Endothelial cell of umbilical vein (primary cell): ENCODE measurements around the gene RBFOX1. TPM values are rescaled to one million over a fixed set of nuclear protein-coding genes. Genes with fewer than 3 reads are reported as not detected.

Experiments
- BruUV-seq: library from RNA; stranded (reverse); fragments of 400-500 nt; replicated peaks from 2 replicates; lab custom pipeline; 2021; lab: Mats Ljungman, UMichigan
- CTCF ChIA-PET: fragments of 300-600, 350-600 bp; sonication (Branson Sonifier 250); formaldehyde crosslinking; loops from one replicate; lab custom pipeline; 2021; ENCODE audit warnings: antibody characterized with exemption, inconsistent platforms; lab: Charles Lee
- POLR2A ChIA-PET: fragments of 300-600, 350-600 bp; sonication (Branson Sonifier 250); formaldehyde crosslinking; loops from one replicate; lab custom pipeline; 2021; ENCODE audit warnings: antibody characterized with exemption, inconsistent platforms; lab: Charles Lee
- DNase-seq: peaks from one replicate; pipeline ENCODE4 v3.0.0-alpha.2; 2011; ENCODE audit warnings: low read depth, low spot score
- FAIRE-seq: peaks from 2 replicates; lab custom pipeline; 2011; peaks lifted over from hg19 to GRCh38; lab: Jason Lieb, UNC
- H2AFZ ChIP-seq: 2 replicates; pipeline ENCODE4 v1.6.0; 2012; ENCODE audit warnings: low read depth, low read length, control low read depth, inconsistent platforms
- H3K27ac ChIP-seq: 2 replicates; pipeline ENCODE4 v1.5.1; 2011; ENCODE audit warnings: low read depth, mild to moderate bottlenecking, control low read depth, low read length, moderate library complexity; ENCODE audit not compliant: insufficient read depth
- H3K27me3 ChIP-seq, 2 experiments: 2 replicates each; pipeline versions ENCODE4 v1.6.0 to v1.6.1; 2011; ENCODE audit warnings: low read length in 2 of 2, mixed read lengths in 1 of 2; ENCODE audit not compliant: control insufficient read depth in 2 of 2, insufficient read depth in 2 of 2
- H3K36me3 ChIP-seq, 2 experiments: 2 replicates in 1 of 2; 3 replicates in 1 of 2; pipeline ENCODE4 v1.5.1; 2011; ENCODE audit warnings: low read length in 2 of 2, mild to moderate bottlenecking in 1 of 2, moderate library complexity in 1 of 2; ENCODE audit not compliant: control insufficient read depth in 2 of 2, insufficient read depth in 2 of 2; ENCODE audit errors: extremely low read depth in 1 of 2
- H3K4me1 ChIP-seq: 3 replicates; pipeline ENCODE4 v1.5.1; 2011; ENCODE audit warnings: mild to moderate bottlenecking, low read length; ENCODE audit not compliant: control insufficient read depth, insufficient read depth; ENCODE audit errors: extremely low read depth
- H3K4me2 ChIP-seq: 2 replicates; pipeline ENCODE4 v1.6.1; 2011; ENCODE audit warnings: low read length, control low read depth, mixed read lengths; ENCODE audit not compliant: insufficient read depth
- H3K4me3 ChIP-seq, 3 experiments: fragments of 200-600 bp in 1 of 3; sonication (generic), shearing (Covaris generic) in 1 of 3; replicated peaks in 1 of 3; 2 replicates each; pipeline ENCODE4 v1.5.1; 2011 to 2016; ENCODE audit warnings: control low read depth in 3 of 3, low read length in 3 of 3, mild to moderate bottlenecking in 2 of 3, inconsistent platforms in 1 of 3, low read depth in 1 of 3, moderate library complexity in 1 of 3; ENCODE audit not compliant: insufficient read depth in 1 of 3
- H3K79me2 ChIP-seq: 2 replicates; pipeline ENCODE4 v1.6.0; 2012; ENCODE audit warnings: low read length, inconsistent platforms; ENCODE audit not compliant: control insufficient read depth, insufficient read depth
- H3K9ac ChIP-seq: replicated peaks from 2 replicates; pipeline ENCODE3; 2011; ENCODE audit warnings: low read length, control low read depth; ENCODE audit not compliant: insufficient read depth; ENCODE audit errors: extremely low read depth
- H3K9me1 ChIP-seq: replicated peaks from 3 replicates; pipeline ENCODE4 v1.6.0; 2011; ENCODE audit warnings: mild to moderate bottlenecking, low read length; ENCODE audit not compliant: control insufficient read depth, insufficient read depth; ENCODE audit errors: extremely low read depth
- H3K9me3 ChIP-seq: replicated peaks from 2 replicates; pipeline ENCODE4 v1.5.1; 2012; ENCODE audit warnings: low read length, inconsistent platforms; ENCODE audit not compliant: control insufficient read depth, insufficient read depth
- H4K20me1 ChIP-seq: replicated peaks from 2 replicates; pipeline ENCODE3; 2011; ENCODE audit warnings: mild to moderate bottlenecking, low read length; ENCODE audit not compliant: control insufficient read depth, insufficient read depth; ENCODE audit errors: extremely low read depth
- CTCF ChIP-seq, 2 donors: IDR thresholded peaks; 1 replicate in 1 of 2; 2 replicates in 1 of 2; pipeline ENCODE4 v1.5.1; 2011; ENCODE audit warnings: low read length in 2 of 2, mild to moderate bottlenecking in 2 of 2, moderate library complexity in 2 of 2, control low read depth in 1 of 2, inconsistent platforms in 1 of 2, low read depth in 1 of 2; ENCODE audit not compliant: insufficient read depth in 1 of 2; ENCODE audit errors: extremely low read depth in 1 of 2
- EZH2 ChIP-seq: IDR thresholded peaks from 2 replicates; pipeline ENCODE4 v1.6.1; 2012; ENCODE audit warnings: borderline replicate concordance, low read depth, mild to moderate bottlenecking, moderate library complexity, low read length, inconsistent platforms; ENCODE audit not compliant: severe bottlenecking
- FOS ChIP-seq: IDR thresholded peaks from 2 replicates; pipeline ENCODE4 v1.6.1; 2011; ENCODE audit warnings: mild to moderate bottlenecking, low read length, moderate library complexity, borderline replicate concordance; ENCODE audit not compliant: insufficient read depth
- GATA2 ChIP-seq: IDR thresholded peaks from 2 replicates; pipeline ENCODE4 v1.7.0; 2011; ENCODE audit warnings: low read depth, mild to moderate bottlenecking, moderate library complexity, mixed read lengths, low read length; ENCODE audit not compliant: insufficient read length, insufficient read depth
- JUN ChIP-seq: IDR thresholded peaks from 2 replicates; pipeline ENCODE4 v1.6.1; 2011; ENCODE audit warnings: borderline replicate concordance, low read depth; ENCODE audit not compliant: insufficient read length, insufficient read depth
- MAX ChIP-seq: IDR thresholded peaks from 2 replicates; pipeline ENCODE4 v1.6.1; 2011; ENCODE audit not compliant: insufficient read depth, insufficient read length
- MYC ChIP-seq: IDR thresholded peaks from one replicate; pipeline ENCODE4 v1.6.1; 2011; ENCODE audit warnings: mild to moderate bottlenecking, low read depth, low read length
- POLR2A ChIP-seq: IDR thresholded peaks from 2 replicates; pipeline ENCODE4 v1.6.1; 2012; ENCODE audit warnings: low read depth, mild to moderate bottlenecking, control low read depth, low read length
- POLR2AphosphoS5 ChIP-seq: IDR thresholded peaks from 2 replicates; pipeline ENCODE4 v1.6.1; 2012; ENCODE audit warnings: low read depth, mild to moderate bottlenecking, control low read depth, low read length, moderate library complexity; ENCODE audit not compliant: insufficient read depth
- dilution Hi-C: fragments of 300-500 bp; cut with MboI; formaldehyde crosslinking; loops from one replicate; pipeline ENCODE4 v1.15.0; 2019; ENCODE audit warnings: low sequenced_read_pairs; ENCODE audit not compliant: extremely low pct_ligation_motif_present
- intact Hi-C: fragments of 100-400 bp; cut with micrococcal nuclease; formaldehyde crosslinking; loops from one replicate; pipeline ENCODE4 v1.10.0; 2022
- polyA plus RNA-seq, 4 experiments: library from polyadenylated mRNA; depleted of rRNA in 3 of 4; stranded (reverse) in 3 of 4; unstranded in 1 of 4; fragments of >200 nt; gene quantifications; 2 replicates each; pipeline versions ENCODE4 v1.2.1 to v1.2.3, GENCODE V29; 2011 to 2012; ENCODE audit warnings: missing spikeins in 1 of 4
- total RNA-seq: library from RNA; stranded (reverse); gene quantifications from 2 replicates; pipeline ENCODE4 v1.2.3, GENCODE V29; 2021

Gene RBFOX1
- total and polyA plus RNA-seq, 2 donors (not counting 3 experiments of a cell fraction or from before 2014, with no cell fraction given) = not detected

GRCh38 chr16:7487574-7488323 is 155.1 kb downstream of the RBFOX1 start:
- Histone ChIP-seq H3K4me3 (no peak overlapping the region), H4K20me1 (no peaks in the 10 kb centered on the region), H3K4me2 (no peak overlapping the region), H3K27ac (no peak overlapping the region), H2AFZ (no peak overlapping the region), H3K4me1 (no peaks in the 10 kb centered on the region), H3K36me3 (no peaks in the 10 kb centered on the region), H3K9ac (no peak overlapping the region), H3K9me3 (peaks cover 4% of the 10 kb centered on the region), H3K9me1 (no peaks in the 10 kb centered on the region), H3K27me3 (no peaks in the 10 kb centered on the region), H3K79me2 (no peaks in the 10 kb centered on the region)
- TF ChIP-seq FOS (no peak), CTCF (IDR thresholded peaks at IDR 0.05; ENCODE audit: extremely low read depth in 1 of 2, insufficient read depth in 1 of 2, low read depth in 1 of 2, low read length in 2 of 2) (no peak), MAX (no peak), GATA2 (no peak), POLR2A (no peak), POLR2AphosphoS5 (no peak), EZH2 (no peak), MYC (no peak), JUN (no peak)
- dilution Hi-C loops = no loop called here
- ChIA-PET POLR2A (no interaction called here), CTCF (no interaction called here)
- no peak for FAIRE-seq
- no TSS peak for BruUV-seq
- intact Hi-C loops = no loop called here
- no peak for DNase-seq
